ENCODE measurements around the gene PSMD9.
"Not testable (repeated sequence)": the region's sequence is repeated elsewhere in the genome, so short reads cannot be mapped to it uniquely, and the experiment has no call there.

Gene PSMD9

GRCh38 chr12:121926874-121927706 is 38.5 kb downstream of the PSMD9 start:
- no peak for DNase-seq

GRCh38 chr12:121927813-121928212 is 39.2 kb downstream of the PSMD9 start:
- no peak for DNase-seq

- not testable (repeated sequence) for DNase-seq
Observed at GRCh38 chr12:121929545-121929944, 41.0 kb downstream of the PSMD9 start.

GRCh38 chr12:121930862-121931261 is 42.3 kb downstream of the PSMD9 start:
- no peak for DNase-seq

GRCh38 chr12:121932176-121932536 is 43.6 kb downstream of the PSMD9 start:
- DNase-seq = no peak

- no peak for DNase-seq
Observed at GRCh38 chr12:121932914-121933521, 44.4 kb downstream of the PSMD9 start.

GRCh38 chr12:121933522-121934308 is 45.1 kb downstream of the PSMD9 start:
- no peak for DNase-seq

GRCh38 chr12:121934309-121934664 is 45.7 kb downstream of the PSMD9 start:
- no peak for DNase-seq

- no peak for DNase-seq
Observed at GRCh38 chr12:121937654-121938053, 49.1 kb downstream of the PSMD9 start.

- DNase-seq = no peak
Observed at GRCh38 chr12:121939186-121939585, 50.6 kb downstream of the PSMD9 start.

GRCh38 chr12:121939992-121940766 is 51.6 kb downstream of the PSMD9 start:
- no peak for DNase-seq

- no peak for DNase-seq
Observed at GRCh38 chr12:121942145-121942718, 53.6 kb downstream of the PSMD9 start.

GRCh38 chr12:121943926-121944325 is 55.3 kb downstream of the PSMD9 start:
- DNase-seq = no peak

GRCh38 chr12:121946313-121947025 is 57.9 kb downstream of the PSMD9 start:
- no peak for DNase-seq

GRCh38 chr12:121947981-121948380 is 59.4 kb downstream of the PSMD9 start:
- no peak for DNase-seq

GRCh38 chr12:121949648-121950397 is 61.2 kb downstream of the PSMD9 start:
- peak; percentile 87 for DNase-seq

GRCh38 chr12:121953117-121953692 is 64.6 kb downstream of the PSMD9 start:
- no peak for DNase-seq

GRCh38 chr12:121953695-121954094 is 65.1 kb downstream of the PSMD9 start:
- no peak for DNase-seq

GRCh38 chr12:121955258-121956237 is 67.0 kb downstream of the PSMD9 start:
- DNase-seq = no peak
